Amniotic epithelial cell (primary cell): Measurements from ENCODE around the gene CYP2A7.
"Not testable (repeated sequence)": the region's sequence is repeated elsewhere in the genome, so short reads cannot be mapped to it uniquely, and the experiment has no call there.

ENCODE experiments used
- DNase-seq: peaks from one replicate; pipeline ENCODE4 v3.0.0-alpha.2; 2010; ENCODE audit warnings: low read depth

The CYP2A7 gene

GRCh38 chr19:40899964-40900363, 17.9 kb upstream of the CYP2A7 start:
- DNase-seq, result not testable (repeated sequence)

- DNase-seq, result peak; percentile 47
Observed at GRCh38 chr19:40896843-40897789, 15.1 kb upstream of the CYP2A7 start.

- no peak for DNase-seq
Observed at GRCh38 chr19:40896418-40896796, 14.4 kb upstream of the CYP2A7 start.

- no peak for DNase-seq
Observed at GRCh38 chr19:40893112-40893511, 11.1 kb upstream of the CYP2A7 start.

- no peak for DNase-seq
Observed at GRCh38 chr19:40889366-40889765, 7.3 kb upstream of the CYP2A7 start.

- DNase-seq, result no peak
Observed at GRCh38 chr19:40888191-40888590, 6.2 kb upstream of the CYP2A7 start.

- DNase-seq, result not testable (repeated sequence)
Observed at GRCh38 chr19:40884187-40884931, 2.3 kb upstream of the CYP2A7 start.

- DNase-seq, result not testable (repeated sequence)
Observed at GRCh38 chr19:40879349-40879748, 2.7 kb downstream of the CYP2A7 start.

- not testable (repeated sequence) for DNase-seq
Observed at GRCh38 chr19:40875526-40875951, 6.5 kb downstream of the CYP2A7 start.

- DNase-seq, result not testable (repeated sequence)
Observed at GRCh38 chr19:40874874-40875273, 7.2 kb downstream of the CYP2A7 start.

- DNase-seq, result not testable (repeated sequence)
Observed at GRCh38 chr19:40873873-40874272, 8.2 kb downstream of the CYP2A7 start.

GRCh38 chr19:40872209-40872608, 9.8 kb downstream of the CYP2A7 start:
- no peak for DNase-seq

- no peak for DNase-seq
Observed at GRCh38 chr19:40867701-40868100, 14.3 kb downstream of the CYP2A7 start.

- DNase-seq, result peak; percentile 39
Observed at GRCh38 chr19:40864739-40865496, 17.1 kb downstream of the CYP2A7 start.

GRCh38 chr19:40862785-40863184, 19.2 kb downstream of the CYP2A7 start:
- DNase-seq, result peak; percentile 85

- DNase-seq, result no peak
Observed at GRCh38 chr19:40862333-40862732, 19.7 kb downstream of the CYP2A7 start.

- DNase-seq, result no peak
Observed at GRCh38 chr19:40858109-40858508, 23.9 kb downstream of the CYP2A7 start.

GRCh38 chr19:40852467-40853152, 29.4 kb downstream of the CYP2A7 start:
- DNase-seq, result not testable (repeated sequence)

GRCh38 chr19:40850277-40850676, 31.8 kb downstream of the CYP2A7 start, which contains the start of gene CYP2A6:
Gene CYP2A6 (minus strand): TSS chr19:40850447. CDS start chr19:40850426, 21 bp downstream.
- DNase-seq, result not testable (repeated sequence)

GRCh38 chr19:40846722-40847121, 35.3 kb downstream of the CYP2A7 start:
- not testable (repeated sequence) for DNase-seq

- DNase-seq, result not testable (repeated sequence)
Observed at GRCh38 chr19:40843653-40844052, 38.4 kb downstream of the CYP2A7 start.
